ENCODE measurements around the gene RBM48.

The RBM48 gene

DNA sequence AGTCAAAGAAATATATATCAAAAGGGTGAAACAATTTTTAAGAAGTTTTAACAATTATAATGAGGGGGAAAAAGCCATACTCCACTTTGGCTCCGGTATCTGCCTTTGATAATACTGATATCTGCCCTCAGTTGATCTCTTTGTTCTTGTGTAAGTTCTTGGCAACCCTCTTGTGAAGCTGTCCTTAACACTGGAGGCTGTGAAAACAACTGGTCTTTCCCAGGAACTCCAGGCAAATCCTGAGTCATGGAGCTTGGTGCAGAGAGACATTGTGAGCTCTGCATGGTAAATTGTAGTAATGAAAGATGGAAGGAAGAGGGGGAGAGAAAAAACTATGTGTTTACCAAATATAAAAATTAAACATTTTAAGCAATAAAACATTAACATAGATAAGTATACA lies 39.0 kb upstream of the RBM48 start:
- H3K9me2 ChIP-seq (replicated peaks; ENCODE audit: insufficient read depth, low read length), result no peaks in the 10 kb centered on the region
- H3K36me3 ChIP-seq (replicated peaks; ENCODE audit: insufficient read depth, low read length), result peaks cover 6% of the 10 kb centered on the region; the same call in 1 of the 2 replicates

GRCh38 chr7:92496876-92497275 lies 31.7 kb upstream of the RBM48 start:
- Histone ChIP-seq H3K9me2 (replicated peaks; ENCODE audit: insufficient read depth, low read length) (no peaks in the 10 kb centered on the region), H3K36me3 (replicated peaks; ENCODE audit: insufficient read depth, low read length) (no peaks in the 10 kb centered on the region), H3K4me3 (ENCODE audit: low read length) (no peak overlapping the region), H3K4me1 (ENCODE audit: low read length) (no peaks in the 10 kb centered on the region), H3K4me2 (ENCODE audit: low read depth, low read length) (no peak overlapping the region), H3K9me3 (replicated peaks; ENCODE audit: insufficient read depth, low read length) (no peaks in the 10 kb centered on the region), H3K27ac (ENCODE audit: low read length) (no peak overlapping the region), H3K9ac (ENCODE audit: low read length) (no peak overlapping the region), H3K27me3 (replicated peaks; ENCODE audit: insufficient read depth, low read length) (no peaks in the 10 kb centered on the region), H2AFZ (ENCODE audit: low read length) (no peak overlapping the region), H4K20me1 (ENCODE audit: insufficient read depth, low read length) (no peaks in the 10 kb centered on the region), H3K79me2 (ENCODE audit: low read length) (no peaks in the 10 kb centered on the region), H3F3A (ENCODE audit: insufficient read depth, low read length) (no peaks in the 10 kb centered on the region)
- no peak for DNase-seq
- TF ChIP-seq EZH2 (optimal IDR thresholded peaks at IDR 0.05; ENCODE audit: low read depth, low read length) (no peak), CTCF (IDR thresholded peaks at IDR 0.05; ENCODE audit: low read length) (no peak), EZH2phosphoT487 (IDR thresholded peaks at IDR 0.05; ENCODE audit: low read length) (no peak)

More for the DNA sequence above, 39.0 kb upstream of the RBM48 start:
- TF ChIP-seq EZH2phosphoT487 (IDR thresholded peaks at IDR 0.05; ENCODE audit: low read length) (no peak), EZH2 (optimal IDR thresholded peaks at IDR 0.05; ENCODE audit: low read depth, low read length) (no peak), CTCF (IDR thresholded peaks at IDR 0.05; ENCODE audit: low read length) (no peak)
- no peak for DNase-seq
- H4K20me1 ChIP-seq (ENCODE audit: insufficient read depth, low read length), result no peaks in the 10 kb centered on the region
- H3K4me2 ChIP-seq (ENCODE audit: low read depth, low read length), result no peak overlapping the region
- no peaks in the 10 kb centered on the region for H3K9me3 ChIP-seq (replicated peaks; ENCODE audit: insufficient read depth, low read length)
- H3K79me2 ChIP-seq (ENCODE audit: low read length), result no peaks in the 10 kb centered on the region
- no peak overlapping the region for H2AFZ ChIP-seq (ENCODE audit: low read length)
- H3K4me3 ChIP-seq (ENCODE audit: low read length), result no peak overlapping the region
- no peaks in the 10 kb centered on the region for H3K4me1 ChIP-seq (ENCODE audit: low read length)
- H3K9ac ChIP-seq (ENCODE audit: low read length), result no peak overlapping the region
- H3F3A ChIP-seq (ENCODE audit: insufficient read depth, low read length), result no peaks in the 10 kb centered on the region
- H3K27ac ChIP-seq (ENCODE audit: low read length), result no peak overlapping the region
- H3K27me3 ChIP-seq (replicated peaks; ENCODE audit: insufficient read depth, low read length), result no peaks in the 10 kb centered on the region

- no peaks in the 10 kb centered on the region for H3F3A ChIP-seq (ENCODE audit: insufficient read depth, low read length)
- no peak overlapping the region for H3K27ac ChIP-seq (ENCODE audit: low read length)
- no peaks in the 10 kb centered on the region for H3K79me2 ChIP-seq (ENCODE audit: low read length)
- no peak overlapping the region for H3K9ac ChIP-seq (ENCODE audit: low read length)
- no peak for DNase-seq
- no peaks in the 10 kb centered on the region for H4K20me1 ChIP-seq (ENCODE audit: insufficient read depth, low read length)
- no peaks in the 10 kb centered on the region for H3K4me1 ChIP-seq (ENCODE audit: low read length)
- no peaks in the 10 kb centered on the region for H3K36me3 ChIP-seq (replicated peaks; ENCODE audit: insufficient read depth, low read length)
- H2AFZ ChIP-seq (ENCODE audit: low read length), result no peak overlapping the region
- H3K27me3 ChIP-seq (replicated peaks; ENCODE audit: insufficient read depth, low read length), result no peaks in the 10 kb centered on the region
- H3K9me3 ChIP-seq (replicated peaks; ENCODE audit: insufficient read depth, low read length), result no peaks in the 10 kb centered on the region
- H3K9me2 ChIP-seq (replicated peaks; ENCODE audit: insufficient read depth, low read length), result no peaks in the 10 kb centered on the region
- no peak overlapping the region for H3K4me2 ChIP-seq (ENCODE audit: low read depth, low read length)
- H3K4me3 ChIP-seq (ENCODE audit: low read length), result no peak overlapping the region
- TF ChIP-seq EZH2 (optimal IDR thresholded peaks at IDR 0.05; ENCODE audit: low read depth, low read length), result no peak
- TF ChIP-seq CTCF (IDR thresholded peaks at IDR 0.05; ENCODE audit: low read length), result no peak
- TF ChIP-seq EZH2phosphoT487 (IDR thresholded peaks at IDR 0.05; ENCODE audit: low read length), result no peak
Measured at GRCh38 chr7:92498557-92498956, 30.0 kb upstream of the RBM48 start.
